Tibial artery (tissue), 4 donors: ENCODE measurements around the gene RAB7A.
A peak's percentile ranks its signal among the peaks of the same experiment; 100 is the strongest.

ENCODE experiments used
- DNase-seq, 2 donors: peaks; one replicate each; pipeline ENCODE4 v3.0.0-alpha.2; 2019
- H3K27ac ChIP-seq, 2 donors: fragments of 200-600 bp; sonication (generic) in 1 of 2; 1 replicate in 1 of 2; 2 replicates in 1 of 2; pipeline ENCODE4 v1.5.1; 2018 to 2019; ENCODE audit warnings: mild to moderate bottlenecking in 1 of 2
- H3K27me3 ChIP-seq, 2 donors: fragments of 200-600 bp; sonication (generic) in 1 of 2; one replicate each; pipeline versions ENCODE4 v1.5.1 to v1.6.0; 2016 to 2019
- H3K36me3 ChIP-seq, 3 donors: fragments of 200-600 bp; sonication (generic) in 2 of 3; one replicate each; pipeline ENCODE4 v1.5.1; 2016 to 2019; ENCODE audit warnings: mild to moderate bottlenecking in 2 of 3
- H3K4me1 ChIP-seq, 4 donors: fragments of 200-600 bp; sonication (generic) in 2 of 4; 1 replicate in 3 of 4; 2 replicates in 1 of 4; pipeline ENCODE4 v1.5.1; 2016 to 2019
- H3K4me3 ChIP-seq, 2 donors: fragments of 200-600 bp; sonication (generic) in 1 of 2; 1 replicate in 1 of 2; 2 replicates in 1 of 2; pipeline ENCODE4 v1.5.1; 2018 to 2019; ENCODE audit warnings: mild to moderate bottlenecking in 2 of 2
- H3K9me3 ChIP-seq, 3 donors: fragments of 200-600 bp; sonication (generic) in 1 of 3; one replicate each; pipeline ENCODE4 v1.5.1; 2016 to 2019
- intact Hi-C: fragments of 100-400 bp; cut with DNase I; formaldehyde crosslinking; loops from one replicate; pipeline ENCODE4 v1.15.0; 2023; ENCODE audit warnings: low total_unique reads
- TF ChIP-seq, protein P1 (sequence below), 2 experiments: fragments of 200-600 bp in 1 of 2; fragments of 450-650 bp in 1 of 2; IDR thresholded peaks; one replicate each; pipeline ENCODE4 v1.5.1; 2017 to 2019; ENCODE audit warnings: antibody characterized with exemption in 2 of 2, mild to moderate bottlenecking in 1 of 2, moderate library complexity in 1 of 2

The RAB7A gene

GRCh38 chr3:128780101-128780837 lies 54.3 kb downstream of the RAB7A start:
- no peak for DNase-seq
- H3K4me3 ChIP-seq = no peak overlapping the region
- no peaks in the 10 kb centered on the region for H3K27me3 ChIP-seq
- H3K9me3 ChIP-seq = no peaks in the 10 kb centered on the region
- peaks cover 0 to 83% (median 47%) of the 10 kb centered on the region in 4 donors for H3K4me1 ChIP-seq
- intact Hi-C loops = loop anchor here (5.0 kb wide), 1 partner anchor 38 kb away; no protein-coding TSS in a partner anchor
- TF ChIP-seq, protein P1, sequence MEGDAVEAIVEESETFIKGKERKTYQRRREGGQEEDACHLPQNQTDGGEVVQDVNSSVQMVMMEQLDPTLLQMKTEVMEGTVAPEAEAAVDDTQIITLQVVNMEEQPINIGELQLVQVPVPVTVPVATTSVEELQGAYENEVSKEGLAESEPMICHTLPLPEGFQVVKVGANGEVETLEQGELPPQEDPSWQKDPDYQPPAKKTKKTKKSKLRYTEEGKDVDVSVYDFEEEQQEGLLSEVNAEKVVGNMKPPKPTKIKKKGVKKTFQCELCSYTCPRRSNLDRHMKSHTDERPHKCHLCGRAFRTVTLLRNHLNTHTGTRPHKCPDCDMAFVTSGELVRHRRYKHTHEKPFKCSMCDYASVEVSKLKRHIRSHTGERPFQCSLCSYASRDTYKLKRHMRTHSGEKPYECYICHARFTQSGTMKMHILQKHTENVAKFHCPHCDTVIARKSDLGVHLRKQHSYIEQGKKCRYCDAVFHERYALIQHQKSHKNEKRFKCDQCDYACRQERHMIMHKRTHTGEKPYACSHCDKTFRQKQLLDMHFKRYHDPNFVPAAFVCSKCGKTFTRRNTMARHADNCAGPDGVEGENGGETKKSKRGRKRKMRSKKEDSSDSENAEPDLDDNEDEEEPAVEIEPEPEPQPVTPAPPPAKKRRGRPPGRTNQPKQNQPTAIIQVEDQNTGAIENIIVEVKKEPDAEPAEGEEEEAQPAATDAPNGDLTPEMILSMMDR (IDR thresholded peaks at IDR 0.05) = no peak
- H3K36me3 ChIP-seq = no peaks in the 10 kb centered on the region
- H3K27ac ChIP-seq = no peak overlapping the region

DNA sequence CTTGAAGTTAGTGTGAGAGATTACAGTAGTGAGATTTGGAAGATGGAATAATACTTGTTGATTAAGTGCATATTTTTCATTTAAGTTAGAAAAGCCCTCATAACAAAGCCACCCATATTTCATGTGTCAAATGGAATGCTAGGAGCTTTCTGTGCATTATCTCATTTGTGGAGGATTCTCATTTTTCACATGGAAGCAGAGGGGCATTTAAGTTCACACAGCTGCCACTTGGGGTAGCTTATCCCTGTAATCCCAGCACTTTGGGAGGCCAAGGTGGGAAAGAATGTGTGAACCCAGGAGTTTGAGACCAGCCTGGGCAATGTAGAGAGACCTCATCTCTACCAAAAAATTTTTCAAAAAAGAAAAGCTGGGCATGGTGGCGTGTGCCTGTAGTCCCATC lies 55.2 kb downstream of the RAB7A start:
- no peak overlapping the region for H3K4me3 ChIP-seq
- peaks cover 0 to 85% (median 55%) of the 10 kb centered on the region in 4 donors for H3K4me1 ChIP-seq
- no peaks in the 10 kb centered on the region for H3K27me3 ChIP-seq
- no peaks in the 10 kb centered on the region for H3K36me3 ChIP-seq
- TF ChIP-seq, protein P1 (IDR thresholded peaks at IDR 0.05) = no peak
- intact Hi-C loops = loop anchor here (5.0 kb wide), 1 partner anchor 39 kb away; no protein-coding TSS in a partner anchor
- no peak overlapping the region for H3K27ac ChIP-seq
- DNase-seq = no peak
- no peaks in the 10 kb centered on the region for H3K9me3 ChIP-seq

- intact Hi-C loops = loop anchor here (5.0 kb wide), 1 partner anchor 40 kb away; no protein-coding TSS in a partner anchor
- Histone ChIP-seq H3K4me1 (peaks cover 0 to 94% (median 61%) of the 10 kb centered on the region in 4 donors), H3K27ac (no peak overlapping the region), H3K36me3 (no peaks in the 10 kb centered on the region), H3K9me3 (no peaks in the 10 kb centered on the region), H3K4me3 (no peak overlapping the region), H3K27me3 (no peaks in the 10 kb centered on the region)
- DNase-seq = no peak
- TF ChIP-seq, protein P1 (IDR thresholded peaks at IDR 0.05) = no peak
Measured at GRCh38 chr3:128782282-128783146, 56.5 kb downstream of the RAB7A start.

- intact Hi-C loops = loop anchor here (5.0 kb wide), 1 partner anchor 41 kb away; no protein-coding TSS in a partner anchor
- Histone ChIP-seq H3K27ac (peak overlapping the region; percentile 5 to 12), H3K4me3 (no peak overlapping the region), H3K9me3 (no peaks in the 10 kb centered on the region), H3K36me3 (no peaks in the 10 kb centered on the region), H3K27me3 (no peaks in the 10 kb centered on the region), H3K4me1 (peaks cover 0 to 98% (median 67%) of the 10 kb centered on the region in 4 donors)
- DNase-seq = no peak
- TF ChIP-seq, protein P1 (IDR thresholded peaks at IDR 0.05) = no peak
Measured at GRCh38 chr3:128783774-128784173, 57.8 kb downstream of the RAB7A start.

DNA sequence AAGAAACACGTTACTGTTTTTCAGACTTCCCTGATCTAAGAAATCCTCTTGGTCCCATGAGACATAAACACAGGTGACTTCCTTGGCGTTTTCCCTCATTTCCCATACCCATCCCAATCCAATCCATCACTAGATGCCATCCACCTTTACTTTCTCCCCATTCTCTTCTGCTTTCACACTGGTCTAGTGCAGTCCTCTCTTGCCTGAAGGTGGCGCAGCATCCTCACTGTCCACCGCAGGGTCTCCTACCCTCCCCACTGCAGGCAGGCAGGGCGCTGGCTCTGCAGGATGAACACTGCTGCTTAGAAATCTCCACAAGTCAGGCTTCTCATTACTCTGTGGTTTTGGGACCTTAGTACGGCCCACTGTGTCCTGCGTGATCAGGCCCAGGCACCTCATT lies 58.2 kb downstream of the RAB7A start:
- Histone ChIP-seq H3K36me3 (no peaks in the 10 kb centered on the region), H3K4me3 (no peak overlapping the region), H3K27me3 (no peaks in the 10 kb centered on the region), H3K4me1 (peaks cover 0 to 98% (median 67%) of the 10 kb centered on the region in 4 donors), H3K27ac (peak overlapping the region; percentile 5 to 12), H3K9me3 (no peaks in the 10 kb centered on the region)
- intact Hi-C loops = loop anchor here (5.0 kb wide), 1 partner anchor 42 kb away; no protein-coding TSS in a partner anchor
- TF ChIP-seq, protein P1 (IDR thresholded peaks at IDR 0.05) = peak in 1 of 2 experiments; percentile 8
- no peak for DNase-seq
